H1 (cell line): ENCODE data around the gene STAG1. TPM values are rescaled to one million over a fixed set of nuclear protein-coding genes. Genes with fewer than 3 reads are reported as not detected.

Source experiments
- CBX5 ChIP-seq: fragments of 300-800, 300-1000 bp; sonication (generic); IDR thresholded peaks from 2 replicates; pipeline ENCODE4 v1.7.1; 2016; ENCODE audit warnings: antibody characterized with exemption, low read length, low read depth
- CHD7 ChIP-seq: fragments of 300-600 bp; sonication (generic); IDR thresholded peaks from 2 replicates; pipeline ENCODE4 v1.7.1; 2012; ENCODE audit warnings: low read length, moderate library complexity, mild to moderate bottlenecking, inconsistent platforms; ENCODE audit not compliant: insufficient replicate concordance
- CTBP2 ChIP-seq: IDR thresholded peaks from 2 replicates; pipeline ENCODE4 v1.7.0; 2011; ENCODE audit warnings: borderline replicate concordance, mild to moderate bottlenecking, moderate library complexity, mixed read lengths, low read length; ENCODE audit not compliant: insufficient read depth, insufficient read length
- HDAC2 ChIP-seq, 2 experiments: fragments of 300-600 bp in 1 of 2; sonication (generic) in 1 of 2; IDR thresholded peaks; 2 replicates each; pipeline ENCODE4 v1.6.1; 2011 to 2012; ENCODE audit warnings: low read depth in 2 of 2, low read length in 2 of 2, mild to moderate bottlenecking in 2 of 2, moderate library complexity in 2 of 2, borderline replicate concordance in 1 of 2, inconsistent platforms in 1 of 2
- KDM4A ChIP-seq: IDR thresholded peaks from one replicate; pipeline ENCODE4 v1.7.1; 2012; ENCODE audit warnings: low read depth, mild to moderate bottlenecking, moderate library complexity, low read length, inconsistent platforms; ENCODE audit not compliant: severe bottlenecking
- SP1 ChIP-seq: IDR thresholded peaks from 2 replicates; pipeline ENCODE4 v1.6.1; 2011; ENCODE audit warnings: low read depth, low read length
- USF2 ChIP-seq: IDR thresholded peaks from 2 replicates; pipeline ENCODE4 v1.6.1; 2011; ENCODE audit warnings: low read length, improper control_type of control experiment
- polyA plus RNA-seq, 7 experiments: library from polyadenylated mRNA; depleted of rRNA in 3 of 7; stranded (reverse) in 5 of 7; unstranded in 2 of 7; fragments of >200 nt in 5 of 7; fragments of 200-250 nt in 2 of 7; gene quantifications; 1 replicate in 5 of 7; 2 replicates in 1 of 7; 4 replicates in 1 of 7; pipeline versions ENCODE4 v1.2.1 to v1.2.3, GENCODE V29; 2011 to 2013; ENCODE audit warnings: missing spikeins in 2 of 7, mixed read lengths in 2 of 7
- total RNA-seq: library from RNA; stranded (reverse); fragmentation: NEBNext Ultra II Directional; extraction: Animal tissue kit (Norgen Biotek cat#: 25700); gene quantifications from 2 replicates; pipeline ENCODE4 v1.2.1, GENCODE V29; 2021

Gene STAG1
- total and polyA plus RNA-seq, 2 of the 8 experiments (the other 6 are each of a cell fraction or from before 2014, with no cell fraction given) = 4.6 to 23.4 TPM

GRCh38 chr3:136789976-136790375 is 37.8 kb upstream of the STAG1 start (continued):
- TF ChIP-seq CHD7 = no peak
- no peak for TF ChIP-seq USF2
- TF ChIP-seq KDM4A = no peak
- TF ChIP-seq CBX5 = no peak
- TF ChIP-seq HDAC2 (IDR thresholded peaks at IDR 0.05; ENCODE audit: borderline replicate concordance in 1 of 2, low read depth in 2 of 2, low read length in 2 of 2) = no peak
- TF ChIP-seq SP1 = no peak
- no peak for TF ChIP-seq CTBP2
